GM21737 (cell line): Measurements from ENCODE around the gene YBEY.

Source experiments
- ATAC-seq: cut with Tn5 transposase; IDR thresholded peaks from one replicate; pipeline ENCODE4 v1.9.1; 2021; ENCODE audit warnings: mild to moderate bottlenecking, moderate library complexity; ENCODE audit not compliant: unreplicated experiment

YBEY gene

GRCh38 chr21:46325073-46325912 lies 39.2 kb downstream of the YBEY start:
- no peak for ATAC-seq

- ATAC-seq: no peak
These were observed 40.1 kb downstream of the YBEY start for GRCh38 chr21:46326110-46326703.

- ATAC-seq: no peak
These were observed 41.6 kb downstream of the YBEY start for GRCh38 chr21:46327711-46328110.

- ATAC-seq: no peak
These were observed 42.0 kb downstream of the YBEY start for GRCh38 chr21:46328151-46328550.

- ATAC-seq: no peak
These were observed 43.7 kb downstream of the YBEY start for GRCh38 chr21:46329796-46330195.

- ATAC-seq: no peak
These were observed 48.4 kb downstream of the YBEY start for GRCh38 chr21:46334351-46335140.

- no peak for ATAC-seq
These were observed 50.5 kb downstream of the YBEY start for GRCh38 chr21:46336603-46337002.

GRCh38 chr21:46340998-46341397 lies 54.9 kb downstream of the YBEY start:
- ATAC-seq: no peak

GRCh38 chr21:46344219-46344915 lies 58.2 kb downstream of the YBEY start:
- no peak for ATAC-seq

GRCh38 chr21:46345861-46346260 lies 59.7 kb downstream of the YBEY start:
- no peak for ATAC-seq

- ATAC-seq: no peak
These were observed 60.4 kb downstream of the YBEY start for GRCh38 chr21:46346296-46347202.

- ATAC-seq: no peak
These were observed 61.0 kb downstream of the YBEY start for GRCh38 chr21:46347203-46347550.
